Psoas muscle (tissue), 8 donors: Measurements from ENCODE around the gene PLXNA4. TPM values are rescaled to one million over a fixed set of nuclear protein-coding genes. Genes with fewer than 3 reads are reported as not detected.

Experiments used
- ATAC-seq, 4 donors: fragments of 200-7000 bp; cut with Tn5 transposase; one replicate each; pipeline ENCODE4 v1.9.1; 2020; ENCODE audit warnings: moderate library complexity in 3 of 4, mild to moderate bottlenecking in 2 of 4
- DNase-seq, 2 donors: peaks; one replicate each; pipeline ENCODE4 v3.0.0-alpha.2; 2020
- H3K27ac ChIP-seq: fragments of 200-600 bp; one replicate; pipeline ENCODE4 v1.8.0; 2022
- H3K27me3 ChIP-seq, 3 donors: fragments of 200-600 bp in 1 of 3; one replicate each; pipeline versions ENCODE4 v1.6.1 to v1.8.0; 2013 to 2022; ENCODE audit warnings: low read length in 2 of 3, mild to moderate bottlenecking in 2 of 3, moderate library complexity in 1 of 3; ENCODE audit not compliant: insufficient read depth in 3 of 3
- H3K36me3 ChIP-seq, 2 donors: fragments of 200-600 bp in 1 of 2; one replicate each; pipeline versions ENCODE4 v1.6.1 to v1.8.0; 2013 to 2022; ENCODE audit warnings: low read depth in 1 of 2, mild to moderate bottlenecking in 1 of 2, moderate library complexity in 1 of 2; ENCODE audit not compliant: insufficient read depth in 1 of 2
- H3K4me1 ChIP-seq: fragments of 200-600 bp; one replicate; pipeline ENCODE4 v1.8.0; 2022
- H3K4me3 ChIP-seq: fragments of 200-600 bp; one replicate; pipeline ENCODE4 v1.8.0; 2022; ENCODE audit warnings: mild to moderate bottlenecking
- H3K9me3 ChIP-seq: fragments of 200-600 bp; one replicate; pipeline ENCODE4 v1.8.0; 2022
- WGBS, 3 donors: extraction: QIAGEN DNeasy Blood & Tissue Kit; methylation state at CpG; one replicate each; pipeline versions ENCODE4 v1.1.6 to v1.1.7; 2013; 5-methylcytosine and 5-hydroxymethylcytosine counted together
- intact Hi-C, 2 donors: fragments of 100-400 bp; cut with DNase I; formaldehyde crosslinking; loops; one replicate each; pipeline versions ENCODE4 v1.11.0 to v1.14.2; 2022
- polyA plus RNA-seq, 3 donors: library from polyadenylated mRNA; stranded (reverse); fragments of 200-250 nt; gene quantifications; one replicate each; pipeline ENCODE4 v1.2.3, GENCODE V29; 2013
- total RNA-seq, 4 donors: library from RNA; stranded (reverse); fragmentation: NEBNext Ultra II Directional in 2 of 4; extraction: Animal tissue kit (Norgen Biotek cat#: 25700) in 2 of 4; gene quantifications; one replicate each; pipeline versions ENCODE4 v1.2.1 to v1.2.4, GENCODE V29; 2021 to 2023
- TF ChIP-seq, protein P1 (sequence below): fragments of 200-600 bp; IDR thresholded peaks from one replicate; pipeline ENCODE4 v1.8.0; 2022; ENCODE audit warnings: antibody characterized with exemption
- donor health status: healthy with polysubstance abuse.
- donor health status: DM: no; HTN: no; CAD: no; lungs with moderate emphysema.
- donor health status: Bipolar disorder and iron deficiency.
- donor health status: healthy.
- donor health status: DM: yes; HTN: yes; CAD: no.
- donor health status: DM: no; HTN: no; CAD: no.
- donor health status: DM: no; HTN: no; CAD: no.
- donor health status: DM: yes; HTN: yes; CAD: no.

The PLXNA4 gene
- total and polyA plus RNA-seq, 7 donors = 0.15 to 2.5 (median 0.88) TPM

DNA sequence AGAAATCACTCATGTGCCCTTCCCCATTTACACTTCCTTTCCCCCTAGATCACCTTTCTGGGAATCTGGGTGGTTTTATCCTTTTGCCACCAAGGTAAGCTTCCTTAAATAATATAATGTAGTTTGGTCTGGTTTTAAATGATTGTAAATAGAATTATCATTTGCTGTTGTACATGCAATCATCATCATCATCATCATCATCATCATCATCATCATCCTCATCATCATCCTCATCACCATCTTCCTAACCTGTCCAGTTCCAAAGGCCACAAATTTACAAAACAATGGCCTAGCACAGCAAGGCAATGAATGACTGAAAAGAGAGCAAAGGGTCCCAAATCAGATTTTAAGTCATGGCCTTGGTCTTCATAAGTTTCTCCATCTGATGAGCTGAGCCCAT, 329.7 kb downstream of the PLXNA4 start:
- ATAC-seq = no peak

GRCh38 chr7:132245539-132245938, 330.7 kb downstream of the PLXNA4 start:
- H3K4me1 ChIP-seq = peaks cover 6% of the 10 kb centered on the region
- no peaks in the 10 kb centered on the region for H3K27me3 ChIP-seq
- intact Hi-C loops = no loop called here
- no peaks in the 10 kb centered on the region for H3K9me3 ChIP-seq
- WGBS, 3 donors = 85 to 87% (median 85%) methylated on average over 3 of the region's 3 CpGs
- ATAC-seq (no peak), DNase-seq (no peak)
- no peaks in the 10 kb centered on the region for H3K36me3 ChIP-seq
- H3K4me3 ChIP-seq = no peak overlapping the region
- no peak overlapping the region for H3K27ac ChIP-seq
- TF ChIP-seq, protein P1, sequence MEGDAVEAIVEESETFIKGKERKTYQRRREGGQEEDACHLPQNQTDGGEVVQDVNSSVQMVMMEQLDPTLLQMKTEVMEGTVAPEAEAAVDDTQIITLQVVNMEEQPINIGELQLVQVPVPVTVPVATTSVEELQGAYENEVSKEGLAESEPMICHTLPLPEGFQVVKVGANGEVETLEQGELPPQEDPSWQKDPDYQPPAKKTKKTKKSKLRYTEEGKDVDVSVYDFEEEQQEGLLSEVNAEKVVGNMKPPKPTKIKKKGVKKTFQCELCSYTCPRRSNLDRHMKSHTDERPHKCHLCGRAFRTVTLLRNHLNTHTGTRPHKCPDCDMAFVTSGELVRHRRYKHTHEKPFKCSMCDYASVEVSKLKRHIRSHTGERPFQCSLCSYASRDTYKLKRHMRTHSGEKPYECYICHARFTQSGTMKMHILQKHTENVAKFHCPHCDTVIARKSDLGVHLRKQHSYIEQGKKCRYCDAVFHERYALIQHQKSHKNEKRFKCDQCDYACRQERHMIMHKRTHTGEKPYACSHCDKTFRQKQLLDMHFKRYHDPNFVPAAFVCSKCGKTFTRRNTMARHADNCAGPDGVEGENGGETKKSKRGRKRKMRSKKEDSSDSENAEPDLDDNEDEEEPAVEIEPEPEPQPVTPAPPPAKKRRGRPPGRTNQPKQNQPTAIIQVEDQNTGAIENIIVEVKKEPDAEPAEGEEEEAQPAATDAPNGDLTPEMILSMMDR = no peak

More for the DNA sequence above, 329.7 kb downstream of the PLXNA4 start:
- intact Hi-C loops = loop anchor here in 1 of 2 donors (2.0 kb wide), 1 partner anchor 556 kb away; no protein-coding TSS in a partner anchor
- Histone ChIP-seq H3K36me3 (no peaks in the 10 kb centered on the region), H3K9me3 (no peaks in the 10 kb centered on the region), H3K4me1 (peaks cover 16% of the 10 kb centered on the region), H3K27ac (no peak overlapping the region), H3K27me3 (no peaks in the 10 kb centered on the region), H3K4me3 (no peak overlapping the region)
- DNase-seq = no peak
- TF ChIP-seq, protein P1 = no peak

GRCh38 chr7:132244903-132245480, 331.3 kb downstream of the PLXNA4 start:
- Histone ChIP-seq H3K4me3 (no peak overlapping the region), H3K36me3 (no peaks in the 10 kb centered on the region), H3K4me1 (peaks cover under 1% of the 10 kb centered on the region), H3K9me3 (no peaks in the 10 kb centered on the region), H3K27me3 (no peaks in the 10 kb centered on the region), H3K27ac (no peak overlapping the region)
- no peak for DNase-seq
- intact Hi-C loops = no loop called here
- TF ChIP-seq, protein P1 = no peak
- WGBS, 3 donors = 80 to 86% (median 85%) methylated on average over 5 of the region's 5 CpGs
- ATAC-seq = no peak

- H3K9me3 ChIP-seq = no peaks in the 10 kb centered on the region
- intact Hi-C loops = no loop called here
- no peak for DNase-seq
- TF ChIP-seq, protein P1 = no peak
- no peak for ATAC-seq
- H3K27ac ChIP-seq = no peak overlapping the region
- no peak overlapping the region for H3K4me3 ChIP-seq
- WGBS, 3 donors = 92 to 95% (median 93%) methylated on average over 3 of the region's 3 CpGs
- no peaks in the 10 kb centered on the region for H3K4me1 ChIP-seq
- no peaks in the 10 kb centered on the region for H3K27me3 ChIP-seq
- H3K36me3 ChIP-seq = no peaks in the 10 kb centered on the region
These were observed 332.8 kb downstream of the PLXNA4 start for GRCh38 chr7:132243463-132243862.

DNA sequence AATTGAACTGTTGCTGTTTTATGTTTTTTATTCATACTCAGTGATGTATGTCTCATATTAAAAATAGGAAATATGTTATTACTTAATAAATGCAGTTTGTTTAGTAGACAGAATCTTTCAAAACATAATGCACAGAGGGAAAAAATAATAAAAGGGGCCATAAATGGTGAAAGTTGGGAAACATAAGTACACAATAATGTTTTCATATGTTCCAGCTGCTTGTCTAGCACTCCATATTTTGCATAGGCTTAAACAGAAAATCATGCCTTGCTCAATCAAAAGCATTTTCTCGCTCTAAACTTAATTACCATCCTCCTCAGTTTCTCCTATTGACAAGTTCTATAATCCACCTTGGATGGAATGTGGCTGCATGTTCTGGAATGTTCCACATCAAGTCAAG, 333.2 kb downstream of the PLXNA4 start:
- intact Hi-C loops = no loop called here
- 84 to 93% (median 92%) methylated on average over 1 of the region's 1 CpG for whole genome bisulfite sequencing, 3 donors
- Histone ChIP-seq H3K4me3 (no peak overlapping the region), H3K9me3 (no peaks in the 10 kb centered on the region), H3K27ac (no peak overlapping the region), H3K27me3 (no peaks in the 10 kb centered on the region), H3K36me3 (no peaks in the 10 kb centered on the region), H3K4me1 (no peaks in the 10 kb centered on the region)
- DNase-seq (no peak), ATAC-seq (no peak)
- TF ChIP-seq, protein P1 = no peak
